Measurements from ENCODE around the gene ACSL6. TPM values are rescaled to one million over a fixed set of nuclear protein-coding genes. Genes with fewer than 3 reads are reported as not detected.

ACSL6 gene
- polyA plus RNA-seq, 4 donors = 0.89 to 4.9 (median 2.7) TPM

- Histone ChIP-seq H3K27ac (ENCODE audit: low read depth in 1 of 3, low read length in 2 of 3) (no peak overlapping the region), H3K4me1 (ENCODE audit: control insufficient read depth in 3 of 3, insufficient read depth in 2 of 3, low read depth in 1 of 3, low read length in 2 of 3) (peaks cover 0 to 4% (median 0%) of the 10 kb centered on the region in 3 donors), H3K36me3 (ENCODE audit: control insufficient read depth in 3 of 3, insufficient read depth in 2 of 3, low read depth in 1 of 3, low read length in 3 of 3) (no peaks in the 10 kb centered on the region), H3K9me3 (ENCODE audit: control insufficient read depth in 2 of 2, insufficient read depth in 1 of 2, low read depth in 1 of 2, low read length in 1 of 2) (no peaks in the 10 kb centered on the region), H3K4me3 (ENCODE audit: low read depth in 1 of 3, low read length in 3 of 3) (no peak overlapping the region), H3K27me3 (ENCODE audit: control insufficient read depth in 3 of 3, insufficient read depth in 3 of 3, low read length in 3 of 3) (peaks cover 0 to 43% (median 5%) of the 10 kb centered on the region in 3 donors)
- 83 to 96% (median 91%) methylated on average over 5 of the region's 5 CpGs for WGBS, 3 donors
- FAIRE-seq (no peak), DNase-seq (no peak)
These were observed 1.7 kb upstream of the ACSL6 start for GRCh38 chr5:132013006-132013689.

GRCh38 chr5:132012371-132013005 lies 1.0 kb upstream of the ACSL6 start:
- WGBS, 3 donors = 45 to 79% (median 53%) methylated on average over 7 of the region's 7 CpGs

GRCh38 chr5:132010989-132011621 lies 353 bp downstream of the ACSL6 start:
- no peak overlapping the region for H3K27ac ChIP-seq (ENCODE audit: low read depth in 1 of 3, low read length in 2 of 3)
- WGBS, 3 donors = 7% methylated on average over 46 of the region's 46 CpGs
- peaks cover 0 to 39% (median 5%) of the 10 kb centered on the region in 3 donors for H3K27me3 ChIP-seq (ENCODE audit: control insufficient read depth in 3 of 3, insufficient read depth in 3 of 3, low read length in 3 of 3)
- H3K9me3 ChIP-seq (ENCODE audit: control insufficient read depth in 2 of 2, insufficient read depth in 1 of 2, low read depth in 1 of 2, low read length in 1 of 2) = no peaks in the 10 kb centered on the region
- DNase-seq (no peak), FAIRE-seq (no peak)
- no peaks in the 10 kb centered on the region for H3K36me3 ChIP-seq (ENCODE audit: control insufficient read depth in 3 of 3, insufficient read depth in 2 of 3, low read depth in 1 of 3, low read length in 3 of 3)
- H3K4me1 ChIP-seq (ENCODE audit: control insufficient read depth in 3 of 3, insufficient read depth in 2 of 3, low read depth in 1 of 3, low read length in 2 of 3) = peaks cover 0 to 4% (median 0%) of the 10 kb centered on the region in 3 donors
- peak overlapping the region; percentile 20 to 64 (median 35) for H3K4me3 ChIP-seq (ENCODE audit: low read depth in 1 of 3, low read length in 3 of 3)

More at GRCh38 chr5:132012371-132013005, 1.0 kb upstream of the ACSL6 start:
- FAIRE-seq (no peak), DNase-seq (peak in 1 of 2 donors; percentile 76)
- Histone ChIP-seq H3K36me3 (ENCODE audit: control insufficient read depth in 3 of 3, insufficient read depth in 2 of 3, low read depth in 1 of 3, low read length in 3 of 3) (no peaks in the 10 kb centered on the region), H3K9me3 (ENCODE audit: control insufficient read depth in 2 of 2, insufficient read depth in 1 of 2, low read depth in 1 of 2, low read length in 1 of 2) (no peaks in the 10 kb centered on the region), H3K4me1 (ENCODE audit: control insufficient read depth in 3 of 3, insufficient read depth in 2 of 3, low read depth in 1 of 3, low read length in 2 of 3) (peaks cover 0 to 4% (median 0%) of the 10 kb centered on the region in 3 donors), H3K27ac (ENCODE audit: low read depth in 1 of 3, low read length in 2 of 3) (no peak overlapping the region), H3K27me3 (ENCODE audit: control insufficient read depth in 3 of 3, insufficient read depth in 3 of 3, low read length in 3 of 3) (peaks cover 0 to 39% (median 5%) of the 10 kb centered on the region in 3 donors), H3K4me3 (ENCODE audit: low read depth in 1 of 3, low read length in 3 of 3) (no peak overlapping the region)

- H3K9me3 ChIP-seq (ENCODE audit: control insufficient read depth in 2 of 2, insufficient read depth in 1 of 2, low read depth in 1 of 2, low read length in 1 of 2) = no peaks in the 10 kb centered on the region
- peaks cover 0 to 4% (median 0%) of the 10 kb centered on the region in 3 donors for H3K4me1 ChIP-seq (ENCODE audit: control insufficient read depth in 3 of 3, insufficient read depth in 2 of 3, low read depth in 1 of 3, low read length in 2 of 3)
- H3K4me3 ChIP-seq (ENCODE audit: low read depth in 1 of 3, low read length in 3 of 3) = peak overlapping the region in 1 of 3 donors; percentile 64
- DNase-seq (no peak), FAIRE-seq (no peak)
- 65 to 80% (median 76%) methylated on average over 6 of the region's 6 CpGs for WGBS, 3 donors
- no peaks in the 10 kb centered on the region for H3K36me3 ChIP-seq (ENCODE audit: control insufficient read depth in 3 of 3, insufficient read depth in 2 of 3, low read depth in 1 of 3, low read length in 3 of 3)
- H3K27me3 ChIP-seq (ENCODE audit: control insufficient read depth in 3 of 3, insufficient read depth in 3 of 3, low read length in 3 of 3) = peaks cover 0 to 39% (median 5%) of the 10 kb centered on the region in 3 donors
- H3K27ac ChIP-seq (ENCODE audit: low read depth in 1 of 3, low read length in 2 of 3) = no peak overlapping the region
These were observed 841 bp downstream of the ACSL6 start for GRCh38 chr5:132010645-132010988.

- no peaks in the 10 kb centered on the region for H3K36me3 ChIP-seq (ENCODE audit: control insufficient read depth in 3 of 3, insufficient read depth in 2 of 3, low read depth in 1 of 3, low read length in 3 of 3)
- H3K4me1 ChIP-seq (ENCODE audit: control insufficient read depth in 3 of 3, insufficient read depth in 2 of 3, low read depth in 1 of 3, low read length in 2 of 3) = peaks cover 0 to 4% (median 0%) of the 10 kb centered on the region in 3 donors
- peaks cover 0 to 39% (median 5%) of the 10 kb centered on the region in 3 donors for H3K27me3 ChIP-seq (ENCODE audit: control insufficient read depth in 3 of 3, insufficient read depth in 3 of 3, low read length in 3 of 3)
- no peak overlapping the region for H3K4me3 ChIP-seq (ENCODE audit: low read depth in 1 of 3, low read length in 3 of 3)
- DNase-seq (no peak), FAIRE-seq (no peak)
- 58 to 71% (median 68%) methylated on average over 3 of the region's 3 CpGs for WGBS, 3 donors
- no peak overlapping the region for H3K27ac ChIP-seq (ENCODE audit: low read depth in 1 of 3, low read length in 2 of 3)
- no peaks in the 10 kb centered on the region for H3K9me3 ChIP-seq (ENCODE audit: control insufficient read depth in 2 of 2, insufficient read depth in 1 of 2, low read depth in 1 of 2, low read length in 1 of 2)
These were observed 1.6 kb downstream of the ACSL6 start for GRCh38 chr5:132009706-132010405.

GRCh38 chr5:132008961-132009680 lies 2.3 kb downstream of the ACSL6 start:
- no peaks in the 10 kb centered on the region for H3K9me3 ChIP-seq (ENCODE audit: control insufficient read depth in 2 of 2, insufficient read depth in 1 of 2, low read depth in 1 of 2, low read length in 1 of 2)
- WGBS, 3 donors = 70 to 78% (median 73%) methylated on average over 5 of the region's 5 CpGs
- no peaks in the 10 kb centered on the region for H3K36me3 ChIP-seq (ENCODE audit: control insufficient read depth in 3 of 3, insufficient read depth in 2 of 3, low read depth in 1 of 3, low read length in 3 of 3)
- no peak overlapping the region for H3K27ac ChIP-seq (ENCODE audit: low read depth in 1 of 3, low read length in 2 of 3)
- FAIRE-seq (no peak), DNase-seq (no peak)
- no peak overlapping the region for H3K4me3 ChIP-seq (ENCODE audit: low read depth in 1 of 3, low read length in 3 of 3)
- peaks cover 0 to 4% (median 0%) of the 10 kb centered on the region in 3 donors for H3K4me1 ChIP-seq (ENCODE audit: control insufficient read depth in 3 of 3, insufficient read depth in 2 of 3, low read depth in 1 of 3, low read length in 2 of 3)
- H3K27me3 ChIP-seq (ENCODE audit: control insufficient read depth in 3 of 3, insufficient read depth in 3 of 3, low read length in 3 of 3) = peaks cover 0 to 39% (median 3%) of the 10 kb centered on the region in 3 donors

GRCh38 chr5:132008163-132008473 lies 3.3 kb downstream of the ACSL6 start:
- H3K36me3 ChIP-seq (ENCODE audit: control insufficient read depth in 3 of 3, insufficient read depth in 2 of 3, low read depth in 1 of 3, low read length in 3 of 3) = no peaks in the 10 kb centered on the region
- H3K4me1 ChIP-seq (ENCODE audit: control insufficient read depth in 3 of 3, insufficient read depth in 2 of 3, low read depth in 1 of 3, low read length in 2 of 3) = peaks cover 0 to 4% (median 0%) of the 10 kb centered on the region in 3 donors
- no peaks in the 10 kb centered on the region for H3K9me3 ChIP-seq (ENCODE audit: control insufficient read depth in 2 of 2, insufficient read depth in 1 of 2, low read depth in 1 of 2, low read length in 1 of 2)
- no peak for FAIRE-seq
- peaks cover 0 to 32% (median 3%) of the 10 kb centered on the region in 3 donors for H3K27me3 ChIP-seq (ENCODE audit: control insufficient read depth in 3 of 3, insufficient read depth in 3 of 3, low read length in 3 of 3)
- WGBS, 3 donors = 73 to 82% (median 79%) methylated on average over 2 of the region's 2 CpGs
- no peak for DNase-seq
- H3K4me3 ChIP-seq (ENCODE audit: low read depth in 1 of 3, low read length in 3 of 3) = no peak overlapping the region
- H3K27ac ChIP-seq (ENCODE audit: low read depth in 1 of 3, low read length in 2 of 3) = no peak overlapping the region

Measured in small intestine (tissue), 7 donors.